HepG2 (cell line): ENCODE measurements around the gene BTRC. TPM values are rescaled to one million over a fixed set of nuclear protein-coding genes. Genes with fewer than 3 reads are reported as not detected.
A peak's percentile ranks its signal among the peaks of the same experiment; 100 is the strongest.

Experiments
- ATF2 ChIP-seq: sonication (generic); formaldehyde crosslinking; IDR thresholded peaks from 2 replicates; pipeline ENCODE4 v1.4.0; 2020; ENCODE audit warnings: missing genetic modification reagents
- ATRX ChIP-seq: sonication (generic); formaldehyde crosslinking; IDR thresholded peaks from 2 replicates; pipeline ENCODE4 v1.4.0; 2020; ENCODE audit warnings: missing genetic modification reagents, borderline replicate concordance
- BCL3 ChIP-seq: sonication (generic); formaldehyde crosslinking; IDR thresholded peaks from 2 replicates; pipeline ENCODE4 v1.5.1; 2020; ENCODE audit warnings: mild to moderate bottlenecking, missing genetic modification reagents, moderate library complexity
- CCDC6 ChIP-seq: sonication (generic); formaldehyde crosslinking; IDR thresholded peaks from 2 replicates; pipeline ENCODE4 v1.8.1; 2022; ENCODE audit warnings: mild to moderate bottlenecking, missing genetic modification reagents, moderate library complexity
- HDAC2 ChIP-seq: sonication (generic); formaldehyde crosslinking; IDR thresholded peaks from 2 replicates; pipeline ENCODE4 v1.4.0; 2020; ENCODE audit warnings: missing genetic modification reagents
- HNF1B ChIP-seq: sonication (generic); formaldehyde crosslinking; IDR thresholded peaks from 2 replicates; pipeline ENCODE4 v1.5.1; 2020; ENCODE audit warnings: mild to moderate bottlenecking, moderate library complexity, missing genetic modification reagents
- KLF13 ChIP-seq: sonication (generic); formaldehyde crosslinking; IDR thresholded peaks from 2 replicates; pipeline ENCODE4 v1.4.0; 2020; ENCODE audit warnings: mild to moderate bottlenecking, missing genetic modification reagents
- KMT2B ChIP-seq: IDR thresholded peaks from 2 replicates; pipeline ENCODE4 v1.6.1; 2016; ENCODE audit warnings: missing genetic modification reagents, missing compliant biosample characterization
- PATZ1 ChIP-seq: sonication (generic); formaldehyde crosslinking; IDR thresholded peaks from 2 replicates; pipeline ENCODE4 v1.4.0; 2020; ENCODE audit warnings: missing genetic modification reagents
- POLR2AphosphoS5 ChIP-seq: IDR thresholded peaks from 2 replicates; pipeline ENCODE4 v1.6.1; 2012; ENCODE audit warnings: low read depth, low read length
- SCMH1 ChIP-seq: sonication (generic); formaldehyde crosslinking; IDR thresholded peaks from 2 replicates; pipeline ENCODE4 v1.9.0; 2021; ENCODE audit warnings: missing genetic modification reagents, mild to moderate bottlenecking, borderline replicate concordance
- SUZ12 ChIP-seq: fragments of 150-350 bp; IDR thresholded peaks from 2 replicates; pipeline ENCODE4 v1.6.1; 2014; ENCODE audit warnings: low read depth, low read length
- TERF1 ChIP-seq: sonication (generic); formaldehyde crosslinking; IDR thresholded peaks from 2 replicates; pipeline ENCODE4 v1.8.0; 2022; ENCODE audit warnings: mild to moderate bottlenecking, missing genetic modification reagents, moderate library complexity
- ZNF124 ChIP-seq: sonication (generic); formaldehyde crosslinking; IDR thresholded peaks from 2 replicates; pipeline ENCODE4 v1.4.0; 2020; ENCODE audit warnings: missing genetic modification reagents
- ZNF251 ChIP-seq: sonication (generic); formaldehyde crosslinking; IDR thresholded peaks from 2 replicates; pipeline ENCODE4 v1.9.0; 2021; ENCODE audit warnings: mild to moderate bottlenecking, missing genetic modification reagents
- ZNF33A ChIP-seq: sonication (generic); formaldehyde crosslinking; IDR thresholded peaks from 2 replicates; pipeline ENCODE4 v1.5.1; 2020; ENCODE audit warnings: missing genetic modification reagents, mild to moderate bottlenecking, moderate library complexity, borderline replicate concordance
- ZNF572 ChIP-seq: sonication (generic); formaldehyde crosslinking; IDR thresholded peaks from 2 replicates; pipeline ENCODE4 v1.5.1; 2020; ENCODE audit warnings: mild to moderate bottlenecking, missing genetic modification reagents
- ZNF589 ChIP-seq: sonication (generic); formaldehyde crosslinking; conservative IDR thresholded peaks from 2 replicates; pipeline ENCODE4 v1.8.0; 2022; ENCODE audit warnings: mild to moderate bottlenecking, moderate library complexity, missing genetic modification reagents
- ZNF800 ChIP-seq: sonication (generic); formaldehyde crosslinking; IDR thresholded peaks from 2 replicates; pipeline ENCODE4 v1.4.0; 2020; ENCODE audit warnings: missing genetic modification reagents
- polyA plus RNA-seq, 8 experiments: library from polyadenylated mRNA; depleted of rRNA in 3 of 8; stranded (reverse) in 7 of 8; unstranded in 1 of 8; fragments of >200 nt; fragmentation: Illumina TruSeq in 4 of 8; extraction: Trizol in 4 of 8; gene quantifications; 2 replicates each; pipeline versions ENCODE4 v1.2.1 to v1.2.3, GENCODE V29; 2011 to 2016; ENCODE audit warnings: low read depth in 4 of 8, missing spikeins in 1 of 8, mixed read lengths in 1 of 8; ENCODE audit not compliant: insufficient read depth in 1 of 8
- total RNA-seq, 5 experiments: library from RNA; depleted of rRNA; stranded (reverse); fragments of >200 nt; fragmentation: Illumina TruSeq; extraction: Trizol; gene quantifications; 2 replicates each; pipeline ENCODE4 v1.2.3, GENCODE V29; 2016; ENCODE audit warnings: low read depth in 1 of 5

The BTRC gene
- total and polyA plus RNA-seq, 2 of the 13 experiments (the other 11 are each of a cell fraction or from before 2014, with no cell fraction given), result 12.0 to 14.4 TPM

GRCh38 chr10:101587725-101588653, 234.0 kb downstream of the BTRC start, which contains the start of the genes DPCD and POLL (continued):
- TF ChIP-seq PATZ1 (CRISPR knock-in tag), result peak; percentile 88
- no peak for TF ChIP-seq ZNF800 (CRISPR knock-in tag)
- 0 out of 2 replicates have a peak, but pooled peaks have one; percentile 16 for TF ChIP-seq ZNF572 (CRISPR knock-in tag)
- TF ChIP-seq BCL3 (CRISPR knock-in tag), result peak; percentile 93; the same call in 1 of the 2 replicates
- TF ChIP-seq TERF1 (CRISPR knock-in tag), result no peak
- TF ChIP-seq SCMH1 (CRISPR knock-in tag), result no peak
- no peak for TF ChIP-seq KLF13 (CRISPR knock-in tag)
- no peak for TF ChIP-seq SUZ12
- TF ChIP-seq POLR2AphosphoS5, result peak; percentile 86
- TF ChIP-seq ZNF33A (CRISPR knock-in tag), result peak; percentile 84; the same call in 1 of the 2 replicates
- TF ChIP-seq ATF2, result peak; percentile 54; the same call in 1 of the 2 replicates
- no peak for TF ChIP-seq ATRX (CRISPR knock-in tag)
- TF ChIP-seq HNF1B (CRISPR knock-in tag), result peak; percentile 60; the same call in 1 of the 2 replicates
- TF ChIP-seq ZNF589 (CRISPR knock-in tag), result no peak
- no peak for TF ChIP-seq CCDC6 (CRISPR knock-in tag)
- no peak for TF ChIP-seq ZNF251
- TF ChIP-seq KMT2B (CRISPR knock-in tag), result peak; percentile 87
- TF ChIP-seq HDAC2 (CRISPR knock-in tag), result peak; percentile 80
- no peak; the same call in 1 of the 2 replicates for TF ChIP-seq ZNF124
